HepG2 (cell line): Measurements from ENCODE around the gene TOX4. TPM values are rescaled to one million over a fixed set of nuclear protein-coding genes. Genes with fewer than 3 reads are reported as not detected.

Experiments
- CEBPG ChIP-seq: IDR thresholded peaks from 2 replicates; pipeline ENCODE4 v1.6.1; 2016
- FOXA3 ChIP-seq: IDR thresholded peaks from 2 replicates; pipeline ENCODE4 v1.6.1; 2016; ENCODE audit warnings: missing genetic modification reagents, missing compliant biosample characterization
- FOXP1 ChIP-seq, 2 experiments: fragments of 450-650 bp in 1 of 2; IDR thresholded peaks; 2 replicates each; pipeline ENCODE4 v1.6.1; 2017 to 2018; ENCODE audit warnings: antibody characterized with exemption in 1 of 2
- KLF16 ChIP-seq, 2 experiments: sonication (generic) in 1 of 2; formaldehyde crosslinking in 1 of 2; IDR thresholded peaks; 2 replicates each; pipeline versions ENCODE4 v1.6.1 to v1.8.0; 2016 to 2023; ENCODE audit warnings: missing genetic modification reagents in 2 of 2, missing compliant biosample characterization in 1 of 2
- MAF1 ChIP-seq: sonication (generic); formaldehyde crosslinking; IDR thresholded peaks from 2 replicates; pipeline ENCODE4 v1.5.0; 2020; ENCODE audit warnings: missing genetic modification reagents, borderline replicate concordance
- MAZ ChIP-seq, 2 experiments: sonication (generic) in 1 of 2; formaldehyde crosslinking in 1 of 2; IDR thresholded peaks; 2 replicates each; pipeline versions ENCODE4 v1.5.0 to v1.6.1; 2012 to 2020; ENCODE audit warnings: low read depth in 2 of 2, mild to moderate bottlenecking in 2 of 2, borderline replicate concordance in 1 of 2, improper control_type of control experiment in 1 of 2, low read length in 1 of 2, missing genetic modification reagents in 1 of 2, moderate library complexity in 1 of 2
- MEF2D ChIP-seq: sonication (generic); formaldehyde crosslinking; IDR thresholded peaks from 2 replicates; pipeline ENCODE4 v1.5.1; 2020; ENCODE audit warnings: mild to moderate bottlenecking, missing genetic modification reagents
- MEIS1 ChIP-seq: sonication (generic); formaldehyde crosslinking; IDR thresholded peaks from 2 replicates; pipeline ENCODE4 v1.9.0; 2021; ENCODE audit warnings: mild to moderate bottlenecking, missing genetic modification reagents, moderate library complexity, borderline replicate concordance
- NCOA5 ChIP-seq: sonication (generic); formaldehyde crosslinking; IDR thresholded peaks from 2 replicates; pipeline ENCODE4 v1.4.0; 2020; ENCODE audit warnings: missing genetic modification reagents
- NR2C2 ChIP-seq: sonication (generic); formaldehyde crosslinking; IDR thresholded peaks from 2 replicates; pipeline ENCODE4 v1.4.0; 2020; ENCODE audit warnings: missing genetic modification reagents, mild to moderate bottlenecking, moderate library complexity, borderline replicate concordance
- PATZ1 ChIP-seq: sonication (generic); formaldehyde crosslinking; IDR thresholded peaks from 2 replicates; pipeline ENCODE4 v1.4.0; 2020; ENCODE audit warnings: missing genetic modification reagents
- PCBP2 ChIP-seq: fragments of 200-400 bp; formaldehyde crosslinking; optimal IDR thresholded peaks from 2 replicates; pipeline ENCODE3; 2018; ENCODE audit warnings: low read length, low read depth; ENCODE audit not compliant: poor library complexity, severe bottlenecking
- SPEN ChIP-seq: sonication (generic); formaldehyde crosslinking; IDR thresholded peaks from 2 replicates; pipeline ENCODE4 v1.5.1; 2020; ENCODE audit warnings: low read depth, mild to moderate bottlenecking, missing genetic modification reagents
- ZBTB7B ChIP-seq: sonication (generic); formaldehyde crosslinking; IDR thresholded peaks from 2 replicates; pipeline ENCODE4 v1.4.0; 2020; ENCODE audit warnings: missing genetic modification reagents
- ZFP41 ChIP-seq: sonication (generic); formaldehyde crosslinking; IDR thresholded peaks from 2 replicates; pipeline ENCODE4 v1.4.0; 2020; ENCODE audit warnings: mild to moderate bottlenecking, missing genetic modification reagents, borderline replicate concordance
- ZFP62 ChIP-seq: sonication (generic); formaldehyde crosslinking; IDR thresholded peaks from 2 replicates; pipeline ENCODE4 v1.4.0; 2020; ENCODE audit warnings: missing genetic modification reagents
- ZNF101 ChIP-seq: sonication (generic); formaldehyde crosslinking; IDR thresholded peaks from 2 replicates; pipeline ENCODE4 v1.4.0; 2020; ENCODE audit warnings: mild to moderate bottlenecking, low read depth, missing genetic modification reagents, borderline replicate concordance
- ZNF282 ChIP-seq: fragments of 450-650 bp; IDR thresholded peaks from 2 replicates; pipeline ENCODE4 v1.6.1; 2018; ENCODE audit not compliant: partially characterized antibody
- ZNF441 ChIP-seq: sonication (generic); formaldehyde crosslinking; IDR thresholded peaks from 2 replicates; pipeline ENCODE4 v1.7.0; 2021; ENCODE audit warnings: missing genetic modification reagents, borderline replicate concordance
- ZNF557 ChIP-seq: sonication (generic); formaldehyde crosslinking; IDR thresholded peaks from 2 replicates; pipeline ENCODE4 v1.4.0; 2020; ENCODE audit warnings: missing genetic modification reagents
- ZNF691 ChIP-seq: sonication (generic); formaldehyde crosslinking; IDR thresholded peaks from 2 replicates; pipeline ENCODE4 v1.4.0; 2020; ENCODE audit warnings: missing genetic modification reagents, low read depth, mild to moderate bottlenecking, borderline replicate concordance
- ZNF747 ChIP-seq: sonication (generic); formaldehyde crosslinking; IDR thresholded peaks from 2 replicates; pipeline ENCODE4 v1.8.1; 2023; ENCODE audit warnings: missing genetic modification reagents, mild to moderate bottlenecking, borderline replicate concordance
- ZNF800 ChIP-seq: sonication (generic); formaldehyde crosslinking; IDR thresholded peaks from 2 replicates; pipeline ENCODE4 v1.4.0; 2020; ENCODE audit warnings: missing genetic modification reagents
- ZNF816 ChIP-seq: sonication (generic); formaldehyde crosslinking; IDR thresholded peaks from 2 replicates; pipeline ENCODE4 v1.8.0; 2022; ENCODE audit warnings: missing genetic modification reagents, mild to moderate bottlenecking, borderline replicate concordance
- polyA plus RNA-seq, 8 experiments: library from polyadenylated mRNA; depleted of rRNA in 3 of 8; stranded (reverse) in 7 of 8; unstranded in 1 of 8; fragments of >200 nt; fragmentation: Illumina TruSeq in 4 of 8; extraction: Trizol in 4 of 8; gene quantifications; 2 replicates each; pipeline versions ENCODE4 v1.2.1 to v1.2.3, GENCODE V29; 2011 to 2016; ENCODE audit warnings: low read depth in 4 of 8, missing spikeins in 1 of 8, mixed read lengths in 1 of 8; ENCODE audit not compliant: insufficient read depth in 1 of 8
- total RNA-seq, 5 experiments: library from RNA; depleted of rRNA; stranded (reverse); fragments of >200 nt; fragmentation: Illumina TruSeq; extraction: Trizol; gene quantifications; 2 replicates each; pipeline ENCODE4 v1.2.3, GENCODE V29; 2016; ENCODE audit warnings: low read depth in 1 of 5

TOX4 gene
- total and polyA plus RNA-seq, 2 of the 13 experiments (the other 11 are each of a cell fraction or from before 2014, with no cell fraction given): 71.8 to 163 TPM

GRCh38 chr14:21528381-21529348, 51.7 kb downstream of the TOX4 start (continued):
- TF ChIP-seq MAZ (IDR thresholded peaks at IDR 0.05; ENCODE audit: borderline replicate concordance, low read depth, low read length) (no peak), MAZ (CRISPR knock-in tag; IDR thresholded peaks at IDR 0.05; ENCODE audit: low read depth) (no peak; the same call in 1 of the 2 replicates), ZNF101 (no peak), MAF1 (CRISPR knock-in tag) (no peak), ZNF816 (CRISPR knock-in tag) (no peak), ZFP41 (CRISPR knock-in tag) (no peak), FOXP1 (IDR thresholded peaks at IDR 0.05) (no peak), FOXP1 (CRISPR knock-in tag; IDR thresholded peaks at IDR 0.05) (peak; percentile 85), ZNF557 (peak; percentile 47; the same call in 1 of the 2 replicates), NR2C2 (0 out of 2 replicates have a peak, but pooled peaks have one; percentile 23), ZFP62 (no peak), ZBTB7B (CRISPR knock-in tag) (peak; percentile 83; the same call in 1 of the 2 replicates), ZNF800 (CRISPR knock-in tag) (0 out of 2 replicates have a peak, but pooled peaks have one; percentile 7), SPEN (CRISPR knock-in tag) (peak; percentile 88; the same call in 1 of the 2 replicates), PCBP2 (no peak), MEIS1 (peak; percentile 62; the same call in 1 of the 2 replicates), ZNF282 (no peak), CEBPG (CRISPR knock-in tag) (peak; percentile 88), FOXA3 (CRISPR knock-in tag) (peak; percentile 86), ZNF441 (CRISPR knock-in tag) (0 out of 2 replicates have a peak, but pooled peaks have one; percentile 19), MEF2D (CRISPR knock-in tag) (peak; percentile 90), NCOA5 (CRISPR knock-in tag) (no peak), KLF16 (CRISPR knock-in tag; IDR thresholded peaks at IDR 0.05) (peak in 1 of 2 experiments; percentile 53; a peak in 1 of 4 replicates), ZNF747 (peak; percentile 18; the same call in 1 of the 2 replicates), ZNF691 (peak; percentile 74; the same call in 1 of the 2 replicates), PATZ1 (CRISPR knock-in tag) (peak; percentile 87)
